C4-2B (cell line): ENCODE data around the gene TBPL1.

ENCODE experiments used
- H3K27ac ChIP-seq: fragments of 450-650 bp; 2 replicates; pipeline ENCODE4 v1.5.1; 2017
- CTCF ChIP-seq: fragments of 450-650 bp; conservative IDR thresholded peaks from 2 replicates; pipeline ENCODE4 v1.5.1; 2017; ENCODE audit warnings: mild to moderate bottlenecking
- ZFX ChIP-seq: fragments of 450-650 bp; IDR thresholded peaks from 2 replicates; pipeline ENCODE4 v1.6.1; 2017

Gene TBPL1

GRCh38 chr6:134015719-134016557 is 62.9 kb downstream of the TBPL1 start:
- peak overlapping the region; percentile 70; the same call in 1 of the 2 replicates for H3K27ac ChIP-seq
- TF ChIP-seq ZFX (no peak), CTCF (no peak)

- TF ChIP-seq ZFX: no peak
- TF ChIP-seq CTCF: no peak
- H3K27ac ChIP-seq: no peak overlapping the region; the same call in 1 of the 2 replicates
Measured at GRCh38 chr6:134016558-134016814, 63.5 kb downstream of the TBPL1 start.

GRCh38 chr6:134020071-134020470 is 67.0 kb downstream of the TBPL1 start:
- TF ChIP-seq ZFX: no peak
- TF ChIP-seq CTCF: no peak
- H3K27ac ChIP-seq: peak overlapping the region; percentile 100

GRCh38 chr6:134020543-134020942 is 67.5 kb downstream of the TBPL1 start:
- peak overlapping the region; percentile 82; the same call in 1 of the 2 replicates for H3K27ac ChIP-seq
- TF ChIP-seq CTCF (no peak), ZFX (no peak)

- TF ChIP-seq ZFX (no peak), CTCF (no peak)
- H3K27ac ChIP-seq: peak overlapping the region; percentile 82; the same call in 1 of the 2 replicates
Measured at GRCh38 chr6:134020968-134021367, 67.9 kb downstream of the TBPL1 start.

GRCh38 chr6:134021396-134022122 is 68.5 kb downstream of the TBPL1 start:
- TF ChIP-seq CTCF (no peak), ZFX (no peak)
- peak overlapping the region; percentile 67 for H3K27ac ChIP-seq

- no peak for TF ChIP-seq CTCF
- TF ChIP-seq ZFX: no peak
- peak overlapping the region; percentile 67 for H3K27ac ChIP-seq
Measured at GRCh38 chr6:134022650-134023049, 69.6 kb downstream of the TBPL1 start.
